GM12864 (cell line): Measurements from ENCODE around the gene RALGPS2.

Experiments
- DNase-seq: peaks from one replicate; pipeline ENCODE4 v3.0.0-alpha.2; 2011; ENCODE audit warnings: low read depth
- H3K4me3 ChIP-seq: 2 replicates; pipeline ENCODE4 v1.5.1; 2011; ENCODE audit warnings: mild to moderate bottlenecking, low read depth, low read length, control low read depth
- CTCF ChIP-seq: IDR thresholded peaks from 2 replicates; pipeline ENCODE4 v1.5.1; 2011; ENCODE audit warnings: low read depth, mild to moderate bottlenecking, moderate library complexity, low read length, control low read depth, inconsistent platforms; ENCODE audit errors: missing control alignments

RALGPS2 gene

DNA sequence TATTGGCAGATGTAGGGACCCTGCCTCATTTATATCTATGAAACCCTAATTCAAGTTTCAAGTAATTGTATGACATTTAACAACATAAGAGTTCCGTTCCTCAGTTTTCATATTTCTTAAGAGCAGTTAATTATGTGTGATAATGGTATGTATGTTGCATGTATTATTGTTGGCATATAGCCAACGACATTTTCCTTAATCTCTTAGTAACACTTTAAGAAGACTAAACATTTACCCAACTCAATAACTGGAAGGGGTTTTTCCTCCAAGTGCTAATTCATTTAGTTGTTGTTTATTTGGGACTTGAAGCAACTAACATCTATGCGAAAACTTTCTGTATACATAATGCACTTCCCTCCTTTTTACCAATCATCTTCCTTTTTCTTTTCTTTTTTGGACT is 1.5 kb upstream of the RALGPS2 start:
- no peak for TF ChIP-seq CTCF
- no peak overlapping the region for H3K4me3 ChIP-seq
- no peak for DNase-seq

DNA sequence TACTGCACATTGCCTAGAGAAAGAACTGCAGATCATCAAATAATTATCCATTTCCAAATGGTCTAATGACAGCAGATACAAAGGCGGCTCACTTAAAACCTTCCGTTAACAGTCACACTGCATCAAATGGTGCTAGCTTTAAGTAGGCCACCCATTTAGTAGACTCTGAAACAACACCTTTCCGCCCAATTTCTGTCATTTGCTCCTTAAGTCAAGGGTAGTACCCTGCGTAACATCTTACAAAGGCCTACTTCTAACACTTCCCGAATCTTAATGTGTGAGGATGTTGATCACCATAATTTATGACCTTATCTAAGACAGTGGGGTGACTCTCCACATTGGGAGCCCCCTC is 692 bp upstream of the RALGPS2 start:
- DNase-seq, result no peak
- peak overlapping the region; percentile 69 for H3K4me3 ChIP-seq
- no peak for TF ChIP-seq CTCF

DNA sequence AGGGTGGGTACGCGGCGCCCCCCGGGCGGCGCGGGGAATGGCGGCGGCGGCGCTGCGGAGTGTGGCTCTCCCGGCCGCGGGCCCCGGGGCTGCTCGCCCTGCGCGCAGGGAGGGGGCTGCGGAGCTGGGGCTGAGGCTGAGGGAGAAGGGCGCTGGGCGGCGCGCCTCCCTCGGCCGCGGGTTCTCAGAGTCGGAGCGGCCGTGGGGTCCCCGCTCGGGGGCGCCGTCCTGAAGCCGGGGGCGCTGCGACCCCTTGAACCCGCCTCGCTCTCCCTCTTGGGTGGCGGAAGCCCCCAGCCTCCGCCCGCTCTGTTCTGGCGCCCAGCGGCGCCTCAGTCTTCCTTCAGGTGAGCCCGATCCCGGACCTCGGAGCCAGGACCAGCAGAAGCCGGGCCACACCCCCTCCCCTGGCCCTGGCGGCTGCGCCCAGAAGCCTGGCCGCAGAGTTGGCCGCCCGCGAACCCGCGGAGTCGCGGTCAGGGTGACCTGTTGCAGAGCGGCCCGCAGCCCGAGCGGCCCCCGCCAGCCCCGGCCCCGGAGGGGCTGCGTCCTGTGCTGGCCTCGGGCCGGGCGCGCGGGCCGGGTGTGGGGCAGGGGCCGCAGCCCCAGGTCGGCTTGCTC is 532 bp downstream of the RALGPS2 start:
- H3K4me3 ChIP-seq, result peak overlapping the region; percentile 69
- TF ChIP-seq CTCF, result peak; percentile 6
- no peak for DNase-seq

DNA sequence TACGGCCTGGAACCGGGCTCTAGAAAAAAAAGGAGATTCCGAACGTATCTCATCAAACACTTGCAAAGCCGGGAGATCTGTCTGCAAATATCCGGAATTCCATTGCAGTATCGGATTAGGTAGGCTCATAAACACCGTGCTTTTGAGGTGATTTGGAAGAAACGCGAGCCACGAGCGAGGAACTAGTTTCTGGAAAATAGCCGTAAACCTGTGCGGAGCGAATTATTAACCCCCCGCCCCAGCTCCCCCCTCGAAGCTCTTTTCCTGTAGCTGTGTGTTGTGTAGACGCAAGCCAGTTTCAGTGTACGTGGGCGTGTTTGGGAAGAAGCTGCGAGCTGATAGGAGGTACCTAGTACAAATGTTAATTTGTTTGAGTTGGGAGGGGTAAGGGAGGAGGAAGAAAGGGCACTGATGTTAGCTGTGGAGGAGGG is 1.1 kb downstream of the RALGPS2 start:
- peak; percentile 66 for DNase-seq
- peak overlapping the region; percentile 69 for H3K4me3 ChIP-seq
- no peak for TF ChIP-seq CTCF

DNA sequence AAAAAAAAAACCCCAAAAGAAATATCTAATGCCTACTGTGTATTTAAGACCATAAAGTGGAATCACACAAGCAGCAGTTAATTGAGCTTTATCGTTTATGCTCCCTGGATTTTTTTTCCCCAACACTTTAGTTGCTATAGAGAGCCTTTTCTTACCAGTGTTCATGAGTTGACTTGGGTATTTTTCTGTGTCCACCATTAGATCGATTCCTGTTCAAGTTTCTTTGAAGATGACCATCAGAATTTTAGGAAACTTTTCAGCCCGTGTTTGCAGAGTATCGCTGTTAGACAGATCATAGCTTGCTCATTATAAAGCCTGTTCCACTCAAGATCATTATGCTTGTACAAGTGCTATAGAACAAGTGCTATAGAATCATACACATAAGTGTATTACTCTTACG is 1.5 kb downstream of the RALGPS2 start:
- DNase-seq, result no peak
- peak overlapping the region; percentile 69; the same call in 1 of the 2 replicates for H3K4me3 ChIP-seq
- TF ChIP-seq CTCF, result no peak

GRCh38 chr1:178727014-178727895 is 2.2 kb downstream of the RALGPS2 start:
- H3K4me3 ChIP-seq, result no peak overlapping the region
- no peak for DNase-seq
- no peak for TF ChIP-seq CTCF

DNA sequence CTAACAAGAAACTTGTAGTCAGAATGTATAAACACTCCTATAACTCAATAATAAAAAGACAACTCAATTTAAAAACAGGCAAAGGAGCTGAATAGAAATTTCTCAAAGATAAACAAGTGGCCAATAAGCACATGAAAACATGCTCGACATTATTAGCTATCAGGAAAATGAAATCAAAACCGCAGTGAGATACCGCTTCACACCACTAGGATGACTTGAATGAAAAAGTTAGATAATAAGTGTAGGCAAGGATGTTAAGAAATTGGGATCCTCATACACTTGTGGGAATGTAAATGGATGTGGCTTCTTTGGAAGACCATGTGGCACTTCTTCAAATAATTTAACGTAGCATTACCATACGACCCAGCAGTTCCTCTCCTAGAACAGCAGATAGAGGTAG is 8.9 kb downstream of the RALGPS2 start:
- H3K4me3 ChIP-seq, result no peak overlapping the region
- DNase-seq, result no peak
- no peak for TF ChIP-seq CTCF
